ENCODE measurements around the gene CXCL8. TPM values are rescaled to one million over a fixed set of nuclear protein-coding genes. Genes with fewer than 3 reads are reported as not detected.

The CXCL8 gene
- total RNA-seq, 6 experiments from 2014 or later, result 0.31 to 32.8 (median 12.9) TPM

DNA sequence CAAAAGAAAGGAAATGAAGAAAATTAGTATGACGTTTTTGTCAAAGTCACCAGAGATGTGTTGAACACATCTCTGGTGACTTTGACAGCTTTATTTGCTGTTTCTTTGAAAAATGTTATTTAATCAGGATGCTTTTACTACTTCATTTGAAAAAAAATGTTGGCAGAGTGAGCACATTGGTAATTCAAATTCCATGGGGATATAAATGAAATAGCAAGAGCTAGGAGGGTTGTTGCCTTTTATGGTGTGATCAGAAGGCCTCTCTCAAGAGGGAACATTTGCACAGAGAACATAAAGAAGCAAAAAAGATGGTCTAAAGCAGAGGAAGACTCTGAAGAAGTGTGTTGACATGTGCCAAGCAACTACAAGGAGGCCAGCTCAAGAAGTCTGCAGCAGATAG, 46.6 kb upstream of the CXCL8 start:
- no peak overlapping the region for H3K4me3 ChIP-seq
- H3K27me3 ChIP-seq, result no peaks in the 10 kb centered on the region
- no peak overlapping the region for H3K27ac ChIP-seq
- TF ChIP-seq POLR2A (IDR thresholded peaks at IDR 0.05), result no peak
- TF ChIP-seq, protein P1, sequence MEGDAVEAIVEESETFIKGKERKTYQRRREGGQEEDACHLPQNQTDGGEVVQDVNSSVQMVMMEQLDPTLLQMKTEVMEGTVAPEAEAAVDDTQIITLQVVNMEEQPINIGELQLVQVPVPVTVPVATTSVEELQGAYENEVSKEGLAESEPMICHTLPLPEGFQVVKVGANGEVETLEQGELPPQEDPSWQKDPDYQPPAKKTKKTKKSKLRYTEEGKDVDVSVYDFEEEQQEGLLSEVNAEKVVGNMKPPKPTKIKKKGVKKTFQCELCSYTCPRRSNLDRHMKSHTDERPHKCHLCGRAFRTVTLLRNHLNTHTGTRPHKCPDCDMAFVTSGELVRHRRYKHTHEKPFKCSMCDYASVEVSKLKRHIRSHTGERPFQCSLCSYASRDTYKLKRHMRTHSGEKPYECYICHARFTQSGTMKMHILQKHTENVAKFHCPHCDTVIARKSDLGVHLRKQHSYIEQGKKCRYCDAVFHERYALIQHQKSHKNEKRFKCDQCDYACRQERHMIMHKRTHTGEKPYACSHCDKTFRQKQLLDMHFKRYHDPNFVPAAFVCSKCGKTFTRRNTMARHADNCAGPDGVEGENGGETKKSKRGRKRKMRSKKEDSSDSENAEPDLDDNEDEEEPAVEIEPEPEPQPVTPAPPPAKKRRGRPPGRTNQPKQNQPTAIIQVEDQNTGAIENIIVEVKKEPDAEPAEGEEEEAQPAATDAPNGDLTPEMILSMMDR (IDR thresholded peaks at IDR 0.05), result no peak
- intact Hi-C loops (cut with DNase I), result no loop called here
- H3K36me3 ChIP-seq, result no peaks in the 10 kb centered on the region
- no peaks in the 10 kb centered on the region for H3K9me3 ChIP-seq
- ATAC-seq (no peak), DNase-seq (no peak)
- H3K4me1 ChIP-seq, result no peaks in the 10 kb centered on the region
- 78% methylated on average over 1 of the region's 1 CpG for WGBS (ENCODE audit: insufficient coverage, low coverage, low lambda C conversion rate, missing lambda C conversion rate)

- DNase-seq (no peak), ATAC-seq (peak in 2 of 4 donors; percentile 46 to 58)
Measured at GRCh38 chr4:73698217-73698616, 42.2 kb upstream of the CXCL8 start.

GRCh38 chr4:73701116-73701515, 39.3 kb upstream of the CXCL8 start:
- no peak for DNase-seq
- H3K9me3 ChIP-seq, result no peaks in the 10 kb centered on the region
- intact Hi-C loops (cut with DNase I), result no loop called here
- no peaks in the 10 kb centered on the region for H3K27me3 ChIP-seq
- WGBS (ENCODE audit: insufficient coverage, low coverage, low lambda C conversion rate, missing lambda C conversion rate), result 72% methylated on average over 4 of the region's 5 CpGs
- H3K4me3 ChIP-seq, result no peak overlapping the region
- no peaks in the 10 kb centered on the region for H3K36me3 ChIP-seq
- H3K27ac ChIP-seq, result no peak overlapping the region
- no peak for TF ChIP-seq POLR2A (IDR thresholded peaks at IDR 0.05)
- TF ChIP-seq, protein P1 (IDR thresholded peaks at IDR 0.05), result no peak
- peaks cover 0 to 9% (median 2%) of the 10 kb centered on the region in 4 donors for H3K4me1 ChIP-seq
- no peak for ATAC-seq

More at GRCh38 chr4:73698217-73698616, 42.2 kb upstream of the CXCL8 start:
- WGBS (ENCODE audit: insufficient coverage, low coverage, low lambda C conversion rate, missing lambda C conversion rate), result 45% methylated on average over 2 of the region's 2 CpGs
- no peaks in the 10 kb centered on the region for H3K36me3 ChIP-seq
- intact Hi-C loops (cut with DNase I), result no loop called here
- H3K4me1 ChIP-seq, result no peaks in the 10 kb centered on the region
- no peak overlapping the region for H3K4me3 ChIP-seq
- H3K27me3 ChIP-seq, result no peaks in the 10 kb centered on the region
- TF ChIP-seq, protein P1 (IDR thresholded peaks at IDR 0.05), result no peak
- no peak for TF ChIP-seq POLR2A (IDR thresholded peaks at IDR 0.05)
- H3K9me3 ChIP-seq, result no peaks in the 10 kb centered on the region
- H3K27ac ChIP-seq, result no peak overlapping the region

DNA sequence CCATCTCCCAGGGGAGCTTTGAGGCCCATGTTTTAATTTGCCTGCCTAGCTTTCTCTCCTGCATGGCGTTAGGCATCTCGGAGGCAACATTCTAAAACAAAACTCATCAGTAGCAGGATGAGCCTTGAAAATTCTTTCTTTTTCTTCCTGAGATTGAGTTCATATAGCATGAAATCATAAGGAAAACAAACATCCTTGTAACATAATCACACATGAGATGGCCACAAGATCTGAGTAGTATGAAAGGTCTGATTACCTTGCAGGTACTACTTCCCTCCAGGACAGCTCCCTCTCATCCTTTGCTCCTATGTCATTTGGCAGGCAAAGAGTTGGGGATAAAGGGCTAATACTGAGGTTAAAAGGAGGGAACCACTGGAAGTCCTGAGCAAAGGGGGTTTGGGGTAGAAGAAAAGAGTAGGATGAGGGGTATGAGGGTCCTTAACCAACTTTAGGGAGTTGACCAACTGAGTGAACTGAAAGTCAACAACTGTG, 37.5 kb upstream of the CXCL8 start:
- Histone ChIP-seq H3K27me3 (no peaks in the 10 kb centered on the region), H3K27ac (no peak overlapping the region), H3K4me3 (no peak overlapping the region), H3K9me3 (no peaks in the 10 kb centered on the region), H3K4me1 (peaks cover 0 to 9% (median 2%) of the 10 kb centered on the region in 4 donors), H3K36me3 (no peaks in the 10 kb centered on the region)
- intact Hi-C loops (cut with DNase I), result no loop called here
- TF ChIP-seq POLR2A (IDR thresholded peaks at IDR 0.05), result no peak
- TF ChIP-seq, protein P1 (IDR thresholded peaks at IDR 0.05), result no peak
- 69% methylated on average over 2 of the region's 2 CpGs for WGBS (ENCODE audit: insufficient coverage, low coverage, low lambda C conversion rate, missing lambda C conversion rate)
- no peak for ATAC-seq
- DNase-seq, result no peak

DNA sequence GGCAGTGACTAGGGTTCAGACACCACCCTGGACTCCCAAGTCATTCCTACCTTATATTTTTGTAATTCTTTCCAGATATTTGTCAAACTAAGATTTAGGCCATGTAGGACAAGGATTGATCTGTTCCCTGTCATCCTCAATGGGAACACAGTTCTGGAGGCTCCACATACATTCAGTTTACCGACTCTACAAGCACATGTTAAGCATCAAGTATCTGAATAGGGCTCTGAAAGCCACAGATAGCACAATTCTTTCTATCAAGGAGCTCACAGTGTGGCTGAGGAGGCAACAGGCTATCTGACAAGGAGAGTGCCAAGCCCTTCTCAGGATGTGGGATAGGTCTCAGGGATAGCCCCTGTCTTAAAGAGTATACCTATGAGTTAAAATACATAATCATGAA, 37.0 kb upstream of the CXCL8 start:
- 90% methylated on average over 1 of the region's 1 CpG for WGBS (ENCODE audit: insufficient coverage, low coverage, low lambda C conversion rate, missing lambda C conversion rate)
- no peak for TF ChIP-seq POLR2A (IDR thresholded peaks at IDR 0.05)
- TF ChIP-seq, protein P1 (IDR thresholded peaks at IDR 0.05), result no peak
- Histone ChIP-seq H3K27ac (no peak overlapping the region), H3K36me3 (no peaks in the 10 kb centered on the region), H3K9me3 (no peaks in the 10 kb centered on the region), H3K4me1 (peaks cover 0 to 9% (median 2%) of the 10 kb centered on the region in 4 donors), H3K27me3 (no peaks in the 10 kb centered on the region), H3K4me3 (no peak overlapping the region)
- no peak for ATAC-seq
- intact Hi-C loops (cut with DNase I), result no loop called here
- no peak for DNase-seq
